ENCODE data around the gene LRRC32. TPM values are rescaled to one million over a fixed set of nuclear protein-coding genes. Genes with fewer than 3 reads are reported as not detected.
A peak's percentile ranks its signal among the peaks of the same experiment; 100 is the strongest.

Gene LRRC32
- total RNA-seq, 1 experiment from 2014 or later, result 0.46 TPM

- no peak for DNase-seq
- H3K23ac ChIP-seq (ENCODE audit: insufficient read length, low read depth, low read length), result no peak overlapping the region
- no peaks in the 10 kb centered on the region for H3K79me1 ChIP-seq (ENCODE audit: insufficient read depth, low read depth, low read length, poor library complexity, severe bottlenecking)
- peaks cover 4% of the 10 kb centered on the region; the same call in 1 of the 2 replicates for H3K27me3 Mint-ChIP-seq (ENCODE audit: low read depth)
- peak overlapping the region; percentile 62 to 89 (median 81); a peak in 4 of 7 replicates for H3K27ac Mint-ChIP-seq
- no peak overlapping the region for H4K91ac ChIP-seq (ENCODE audit: insufficient read length, low read depth, low read length)
- no peaks in the 10 kb centered on the region for H4K20me1 ChIP-seq (ENCODE audit: control insufficient read depth, insufficient read depth, insufficient read length)
- H3K18ac ChIP-seq (ENCODE audit: insufficient read length, low read depth, low read length), result no peak overlapping the region
- H2AFZ ChIP-seq (ENCODE audit: low read length), result no peak overlapping the region
- H3K23me2 ChIP-seq (ENCODE audit: insufficient read length, low read depth, low read length, poor library complexity, severe bottlenecking), result no peaks in the 10 kb centered on the region
- peaks cover 14 to 17% of the 10 kb centered on the region in 2 experiments for H3K9me3 Mint-ChIP-seq
- no peak overlapping the region for H3K56ac ChIP-seq (ENCODE audit: insufficient read length, low read depth, low read length)
- H3K4me1 Mint-ChIP-seq, result peaks cover 57 to 58% of the 10 kb centered on the region in 2 experiments
- H4K8ac ChIP-seq (replicated peaks; ENCODE audit: insufficient read length, low read depth, low read length), result no peak overlapping the region
- no peak for TF ChIP-seq CTCF (conservative IDR thresholded peaks at IDR 0.05)
- no peak overlapping the region for H4K5ac ChIP-seq (ENCODE audit: insufficient read length, low read depth, low read length)
- H3K36me3 Mint-ChIP-seq (ENCODE audit: insufficient read depth in 1 of 3, low read depth in 3 of 3), result peaks cover 2 to 19% (median 6%) of the 10 kb centered on the region in 3 experiments; a peak in 3 of 7 replicates
- no peak overlapping the region for H3K27ac ChIP-seq (ENCODE audit: insufficient read length, low read depth, low read length)
- no peaks in the 10 kb centered on the region for H3K9me3 ChIP-seq (ENCODE audit: control insufficient read depth, low read depth, low read length)
- 0 out of 2 replicates have a peak overlapping the region, but pooled peaks have one; percentile 24 for H3K14ac ChIP-seq (ENCODE audit: insufficient read depth, low read length)
- H3K79me2 ChIP-seq (ENCODE audit: insufficient read depth, low read length), result no peaks in the 10 kb centered on the region
- no peak overlapping the region for H2BK20ac ChIP-seq (ENCODE audit: low read depth, low read length, poor library complexity, severe bottlenecking)
- H2BK15ac ChIP-seq (ENCODE audit: low read depth, low read length), result no peak overlapping the region
- H3K4me1 ChIP-seq (ENCODE audit: insufficient read depth, low read length), result peaks cover 17% of the 10 kb centered on the region
- no peak overlapping the region for H2AK5ac ChIP-seq (ENCODE audit: insufficient read length, low read length)
- no peak overlapping the region for H2BK5ac ChIP-seq (ENCODE audit: insufficient read length, low read length)
- H3K4me3 Mint-ChIP-seq, result no peak overlapping the region
- H3K27me3 ChIP-seq (ENCODE audit: insufficient read depth, low read length), result no peaks in the 10 kb centered on the region
- H3K4ac ChIP-seq (ENCODE audit: low read depth, low read length), result no peak overlapping the region
- H3K4me2 ChIP-seq (ENCODE audit: insufficient read depth, insufficient read length, low read length), result no peak overlapping the region
- no peak overlapping the region for H2BK12ac ChIP-seq (ENCODE audit: insufficient read length, low read depth, low read length)
- no peak overlapping the region for H2BK120ac ChIP-seq (ENCODE audit: low read depth, low read length, poor library complexity, severe bottlenecking)
- H3K9ac ChIP-seq (ENCODE audit: extremely low read depth, insufficient read length, low read length), result no peak overlapping the region
- no peak overlapping the region for H3T11ph ChIP-seq (ENCODE audit: low read length)
- WGBS (ENCODE audit: extremely low coverage, insufficient read length, low lambda C conversion rate), result no CpG with 5 or more reads among the region's 3 CpGs
Observed at GRCh38 chr11:76702336-76703128, 32.0 kb upstream of the LRRC32 start.

All from H9 (cell line).